GM19455 (cell line): ENCODE measurements around the gene SHISAL2B.
"Not testable (repeated sequence)": the region's sequence is repeated elsewhere in the genome, so short reads cannot be mapped to it uniquely, and the experiment has no call there.

Source experiments
- ATAC-seq: cut with Tn5 transposase; IDR thresholded peaks from one replicate; pipeline ENCODE4 v1.9.1; 2021; ENCODE audit not compliant: unreplicated experiment

Gene SHISAL2B

DNA sequence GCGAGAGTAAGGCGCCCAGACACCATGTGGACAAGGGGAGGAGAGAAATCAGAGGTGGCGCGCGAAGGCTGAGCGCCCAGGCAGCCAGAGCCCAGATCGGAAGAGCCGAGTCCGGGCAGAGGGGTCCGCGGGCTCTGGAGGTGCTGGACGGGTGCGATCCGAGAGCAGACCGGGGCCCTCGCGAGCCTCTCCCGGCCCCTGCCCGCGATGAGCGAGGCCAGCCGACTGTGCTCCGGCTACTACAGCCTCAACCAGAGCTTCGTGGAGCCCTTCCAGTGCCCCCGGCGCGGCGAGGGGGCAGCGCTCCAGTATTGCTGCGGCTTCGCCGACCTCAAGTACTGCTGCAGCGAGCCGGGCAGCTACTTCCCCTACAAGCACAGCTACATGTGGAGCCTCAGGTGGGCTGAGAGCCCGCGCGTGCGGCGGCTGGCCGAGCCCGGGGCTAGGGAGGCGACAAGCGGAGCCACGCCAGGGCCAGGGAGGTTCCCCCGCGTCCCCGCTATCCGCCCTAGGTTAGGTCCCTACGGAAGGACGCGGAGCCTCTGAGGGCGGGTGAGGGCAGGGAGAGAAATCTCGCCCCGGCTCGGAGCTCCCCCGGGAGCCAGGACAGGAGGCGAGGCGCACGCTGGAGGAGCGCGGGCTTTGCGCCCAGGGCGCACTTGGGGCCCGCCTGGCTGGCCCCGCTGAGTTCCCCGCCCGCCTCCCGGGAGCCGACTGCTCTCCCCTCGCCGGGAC, at the start of gene SHISAL2B:
SHISAL2B (plus strand) TSS at position 87 of the 735 bp plus-strand sequence; CDS start at position 208, 121 bp downstream.
- ATAC-seq = no peak

DNA sequence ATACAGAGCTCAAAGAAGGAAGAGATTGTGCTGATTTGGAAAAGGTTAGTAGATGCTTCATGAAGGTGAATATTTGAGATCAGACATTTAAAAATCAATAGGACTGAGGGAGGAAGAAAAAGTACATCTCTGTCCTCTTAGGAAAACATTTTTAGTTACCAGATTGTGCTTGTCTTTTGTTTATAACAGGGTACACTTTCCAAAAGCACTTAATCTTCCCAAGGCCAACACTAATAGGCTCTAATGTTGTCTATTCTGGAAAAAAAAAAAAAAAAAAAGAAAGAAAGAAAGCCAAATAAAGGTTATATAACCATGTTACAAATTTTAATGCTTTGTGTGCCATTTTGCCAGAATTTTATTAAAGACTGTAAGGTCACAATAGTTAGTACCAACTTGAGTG, 45.5 kb upstream of the SHISAL2B start:
- no peak for ATAC-seq

DNA sequence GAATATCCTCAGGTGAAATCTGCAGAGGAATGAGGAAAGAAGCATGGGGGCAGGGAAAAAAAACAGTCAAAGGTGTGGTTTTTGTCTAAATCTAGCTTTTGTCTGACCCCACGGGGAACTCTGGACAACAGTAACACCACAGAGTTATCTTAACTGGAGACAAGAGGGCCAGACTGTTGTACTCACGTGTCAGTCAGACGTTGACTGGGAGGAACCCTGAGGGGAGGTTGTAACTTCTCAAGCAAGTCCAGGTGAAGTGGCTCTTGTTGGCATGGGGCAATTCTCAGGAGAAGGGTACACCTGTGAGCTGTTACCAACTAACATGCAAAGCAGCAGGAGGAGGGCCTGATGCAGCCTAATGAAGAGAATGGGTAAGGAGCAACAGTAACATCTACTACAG, 44.1 kb upstream of the SHISAL2B start:
- ATAC-seq = no peak

GRCh38 chr5:64649512-64649911, 40.8 kb upstream of the SHISAL2B start:
- no peak for ATAC-seq

GRCh38 chr5:64653766-64654560, 36.3 kb upstream of the SHISAL2B start:
- no peak for ATAC-seq

DNA sequence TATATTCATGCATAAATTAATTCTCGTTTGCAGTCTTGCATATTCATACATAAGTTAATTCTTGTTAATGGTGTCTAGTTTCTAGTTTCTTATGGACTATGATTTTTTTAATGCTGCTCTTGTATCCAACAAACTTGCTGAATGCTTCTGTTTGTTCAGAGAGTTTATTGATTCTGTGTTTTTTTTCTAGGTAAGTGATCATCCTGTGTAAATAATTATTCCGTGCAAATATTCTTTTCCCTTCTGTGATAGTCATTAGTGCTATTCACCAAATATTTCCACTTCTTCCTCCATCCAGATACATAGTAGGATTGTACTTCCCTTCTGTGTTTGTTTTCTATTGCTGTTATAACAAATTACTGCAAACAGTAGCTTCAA, 35.8 kb upstream of the SHISAL2B start:
- ATAC-seq = no peak

GRCh38 chr5:64655596-64655995, 34.7 kb upstream of the SHISAL2B start:
- no peak for ATAC-seq

- no peak for ATAC-seq
Measured at GRCh38 chr5:64659289-64659688, 31.0 kb upstream of the SHISAL2B start.

GRCh38 chr5:64663181-64663580, 27.1 kb upstream of the SHISAL2B start:
- not testable (repeated sequence) for ATAC-seq

DNA sequence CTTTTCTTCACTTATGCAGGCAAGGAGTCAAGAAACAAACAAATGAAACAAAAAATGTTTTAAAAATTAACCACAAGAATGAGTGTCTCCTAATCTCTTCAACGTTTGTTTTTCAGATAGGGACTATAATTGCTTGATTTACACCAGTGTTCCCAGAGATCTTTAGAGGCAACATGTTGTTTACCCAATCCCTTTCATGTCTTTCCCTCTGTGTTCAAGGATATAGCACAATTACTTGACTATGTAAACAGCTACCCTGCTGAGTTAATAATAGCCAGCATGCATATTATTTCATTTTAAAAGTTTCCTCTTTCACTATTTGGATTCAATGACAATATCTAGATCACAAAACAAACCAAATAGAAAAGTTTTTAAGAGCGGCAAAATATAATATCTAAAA, 25.1 kb upstream of the SHISAL2B start:
- no peak for ATAC-seq

DNA sequence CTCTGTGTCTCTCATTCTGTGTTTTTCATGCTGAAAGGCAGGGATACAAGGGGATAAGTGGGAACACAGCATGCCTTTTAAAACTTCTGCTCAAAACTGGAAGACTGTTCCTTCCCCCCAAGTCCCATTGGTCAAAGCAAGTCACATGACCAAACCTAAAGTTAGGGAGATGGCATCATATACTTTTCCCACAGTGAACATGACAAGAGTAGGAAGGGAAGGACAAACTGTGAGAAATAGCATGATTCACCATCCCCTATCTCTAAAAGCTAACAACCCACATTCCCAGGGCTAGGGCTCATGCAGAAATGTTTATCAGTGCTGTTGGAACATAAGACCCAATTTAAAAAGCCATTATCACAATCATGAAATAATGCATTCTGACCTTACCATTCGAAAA, 24.2 kb upstream of the SHISAL2B start:
- ATAC-seq = no peak

GRCh38 chr5:64667068-64667467, 23.2 kb upstream of the SHISAL2B start:
- no peak for ATAC-seq

DNA sequence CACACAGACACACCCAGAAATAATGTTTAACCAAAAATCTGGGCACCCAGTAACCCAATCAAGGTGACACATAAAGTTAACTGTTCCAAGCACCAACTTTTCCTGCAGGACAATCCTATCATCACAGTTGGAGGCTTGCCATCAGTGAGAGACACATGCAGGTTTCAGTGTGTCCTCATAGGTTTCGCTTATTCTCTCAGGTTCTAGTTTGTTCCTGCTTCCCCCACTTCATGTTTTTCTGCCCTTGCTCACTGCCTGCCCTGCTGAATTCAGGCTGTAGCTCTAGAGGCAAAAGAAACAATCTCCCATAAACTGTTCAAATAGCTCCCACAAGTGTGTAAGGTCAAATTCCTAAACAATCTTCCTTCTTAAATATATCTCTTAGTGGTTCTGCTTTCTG, 20.0 kb upstream of the SHISAL2B start:
- no peak for ATAC-seq

DNA sequence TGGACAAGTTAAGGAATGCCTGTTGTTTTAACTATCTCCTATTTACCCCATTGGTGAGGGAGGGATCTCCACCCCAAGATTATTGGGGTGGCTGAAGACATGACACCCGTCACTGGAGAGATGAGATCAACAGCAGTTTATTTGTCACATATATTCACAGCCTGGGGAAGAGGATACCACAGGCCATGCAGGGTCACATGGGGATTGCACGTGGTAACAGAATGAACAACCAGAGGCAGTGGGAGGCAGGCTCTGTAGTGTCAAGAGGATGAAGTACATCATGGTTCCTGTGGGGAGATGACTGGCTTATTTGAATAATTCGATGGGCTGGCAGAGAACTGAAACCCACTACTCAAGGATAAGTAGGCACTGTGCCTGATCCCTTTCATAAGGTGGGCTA, 18.6 kb upstream of the SHISAL2B start:
- ATAC-seq = no peak

DNA sequence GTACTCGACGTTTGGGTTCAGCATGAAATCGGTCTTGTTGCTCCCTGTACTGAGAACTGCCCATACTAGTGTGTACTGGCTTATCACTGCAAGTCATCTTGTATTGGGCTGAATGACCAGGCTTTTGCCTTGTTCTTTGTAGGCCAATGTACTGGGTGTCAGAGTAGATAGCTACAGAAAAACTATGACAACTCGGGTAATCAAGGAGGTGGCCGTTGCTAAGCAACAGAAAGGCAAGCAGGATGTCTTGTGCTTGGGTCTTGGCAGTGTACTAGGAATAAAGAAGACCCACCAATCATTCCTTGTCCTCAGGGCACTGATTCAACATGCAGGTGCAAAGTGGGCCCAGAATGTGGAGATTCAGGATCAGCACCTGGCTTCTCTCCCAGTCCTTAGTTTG, 11.9 kb upstream of the SHISAL2B start:
- ATAC-seq = no peak

GRCh38 chr5:64680289-64680688, 10.0 kb upstream of the SHISAL2B start:
- no peak for ATAC-seq

GRCh38 chr5:64682608-64683007, 7.7 kb upstream of the SHISAL2B start:
- ATAC-seq = no peak

DNA sequence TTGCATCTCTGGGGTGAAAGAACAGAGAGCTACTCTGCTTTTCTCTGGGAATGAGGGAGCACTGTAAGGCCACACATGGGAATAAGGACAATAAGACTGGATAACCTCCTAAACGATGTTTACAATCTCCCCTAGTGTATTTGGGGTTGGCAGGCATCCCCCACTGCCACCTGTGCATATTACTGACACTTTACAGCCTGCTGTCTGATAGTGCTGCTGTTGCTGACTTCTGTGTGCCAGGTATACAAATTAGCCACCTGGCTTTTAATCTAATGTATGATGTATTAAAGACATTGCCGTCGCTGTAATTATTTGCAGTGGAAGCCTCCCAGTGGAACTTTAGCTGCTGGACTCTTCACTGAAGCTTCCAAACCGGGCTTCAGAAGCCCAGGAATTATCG, 4.4 kb upstream of the SHISAL2B start:
- ATAC-seq = no peak

GRCh38 chr5:64688391-64688790, 1.9 kb upstream of the SHISAL2B start:
- no peak for ATAC-seq

GRCh38 chr5:64688965-64689364, 1.3 kb upstream of the SHISAL2B start:
- ATAC-seq = no peak

- no peak for ATAC-seq
Measured at GRCh38 chr5:64690104-64690416, 243 bp upstream of the SHISAL2B start.

DNA sequence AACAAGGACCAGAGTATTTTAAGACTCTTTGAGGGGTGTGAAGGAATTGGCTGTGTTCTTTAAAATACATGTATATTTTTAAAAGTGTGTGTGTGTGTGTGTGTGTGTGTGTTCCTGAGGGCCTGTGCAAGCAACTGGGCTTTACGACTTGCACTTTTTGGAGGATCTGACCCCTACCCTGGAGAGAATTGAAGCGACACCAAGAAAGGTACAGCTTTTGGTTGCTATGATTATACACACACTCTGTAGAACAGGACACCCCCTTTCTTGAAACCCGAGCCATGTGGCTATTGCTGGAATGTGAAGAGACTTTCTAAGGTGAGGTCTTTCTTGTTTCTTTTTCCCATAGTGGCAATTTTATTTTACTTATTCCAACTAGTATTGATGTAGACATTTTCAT, 988 bp downstream of the SHISAL2B start:
- ATAC-seq = no peak

DNA sequence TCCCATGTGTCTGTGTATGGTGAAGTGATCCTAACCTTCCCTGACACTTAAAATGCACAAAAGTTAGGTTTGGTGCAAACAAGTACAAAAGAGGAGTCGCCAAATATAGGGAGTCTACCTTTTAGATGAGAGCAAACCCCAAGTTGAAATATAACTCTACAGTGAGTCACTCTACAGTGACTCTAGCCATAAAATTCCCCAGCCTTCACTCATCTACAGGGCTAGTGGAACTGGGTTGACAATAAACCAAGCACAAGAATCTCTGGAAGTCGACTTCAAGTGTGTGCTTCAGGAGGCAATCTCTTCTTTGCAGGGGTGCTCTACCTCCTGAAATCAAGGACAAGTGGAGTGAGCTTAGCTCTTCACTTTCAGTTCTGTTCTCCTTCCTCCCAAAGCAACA, 3.3 kb downstream of the SHISAL2B start:
- ATAC-seq = no peak
